HT-29 (cell line): ENCODE data around the gene HSDL1. TPM values are rescaled to one million over a fixed set of nuclear protein-coding genes. Genes with fewer than 3 reads are reported as not detected.

Source experiments
- DNase-seq: peaks from one replicate; pipeline ENCODE4 v3.0.0-alpha.2; 2015; ENCODE audit warnings: low spot score
- total RNA-seq: library from RNA; depleted of rRNA; stranded (reverse); fragments of >200 nt; shearing (Covaris generic); gene quantifications from 2 replicates; pipeline ENCODE4 v1.2.3, GENCODE V29; 2014; rRNA removed

Gene HSDL1
- total RNA-seq: 5.8 and 6.6 TPM in 2 replicates

GRCh38 chr16:84144859-84145639 lies at the start of gene HSDL1, which contains the start of gene DNAAF1:
TSS of gene HSDL1 (minus strand) at chr16:84145177. CDS start at chr16:84131321, 13,856 bp downstream.
TSS of gene DNAAF1 (plus strand) at chr16:84145308. CDS start at chr16:84145441, 133 bp downstream.
- peak; percentile 89 for DNase-seq

GRCh38 chr16:84194018-84194417 lies 49.0 kb upstream of the HSDL1 start:
- no peak for DNase-seq

GRCh38 chr16:84193480-84193879 lies 48.5 kb upstream of the HSDL1 start:
- no peak for DNase-seq

GRCh38 chr16:84191466-84191865 lies 46.5 kb upstream of the HSDL1 start:
- no peak for DNase-seq

GRCh38 chr16:84190731-84191388 lies 45.9 kb upstream of the HSDL1 start, which contains the start of gene ADAD2:
TSS of gene ADAD2 (plus strand) at chr16:84191157. CDS start at chr16:84191231, 74 bp downstream.
- no peak for DNase-seq

GRCh38 chr16:84186685-84187437 lies 41.9 kb upstream of the HSDL1 start, which contains the start of gene TAF1C:
TSS of gene TAF1C (minus strand) at chr16:84187057. CDS start at chr16:84184988, 2,069 bp downstream.
- peak; percentile 96 for DNase-seq

- no peak for DNase-seq
Measured at GRCh38 chr16:84184775-84185174, 39.8 kb upstream of the HSDL1 start.

GRCh38 chr16:84183911-84184591 lies 39.1 kb upstream of the HSDL1 start:
- DNase-seq: peak; percentile 18

GRCh38 chr16:84183572-84183875 lies 38.5 kb upstream of the HSDL1 start:
- DNase-seq: no peak

GRCh38 chr16:84182680-84183571 lies 37.9 kb upstream of the HSDL1 start:
- no peak for DNase-seq

GRCh38 chr16:84182104-84182503 lies 37.1 kb upstream of the HSDL1 start:
- no peak for DNase-seq

GRCh38 chr16:84181144-84181915 lies 36.4 kb upstream of the HSDL1 start:
- DNase-seq: no peak

GRCh38 chr16:84180519-84181140 lies 35.7 kb upstream of the HSDL1 start:
- no peak for DNase-seq

- DNase-seq: no peak
Measured at GRCh38 chr16:84179612-84180320, 34.8 kb upstream of the HSDL1 start.

- DNase-seq: no peak
Measured at GRCh38 chr16:84178892-84179611, 34.1 kb upstream of the HSDL1 start.

GRCh38 chr16:84178146-84178765 lies 33.3 kb upstream of the HSDL1 start:
- DNase-seq: no peak

- no peak for DNase-seq
Measured at GRCh38 chr16:84177741-84178073, 32.7 kb upstream of the HSDL1 start.
